HepG2 (cell line): ENCODE data around the gene TMIGD2. TPM values are rescaled to one million over a fixed set of nuclear protein-coding genes. Genes with fewer than 3 reads are reported as not detected.

Source experiments
- CC2D1A ChIP-seq: sonication (generic); formaldehyde crosslinking; IDR thresholded peaks from 2 replicates; pipeline ENCODE4 v1.8.1; 2023; ENCODE audit warnings: mild to moderate bottlenecking, missing genetic modification reagents
- HCFC1 ChIP-seq: fragments of 150-350 bp; IDR thresholded peaks from 2 replicates; pipeline ENCODE4 v1.6.1; 2014; ENCODE audit warnings: low read depth, low read length
- IKZF4 ChIP-seq: sonication (generic); formaldehyde crosslinking; IDR thresholded peaks from 2 replicates; pipeline ENCODE4 v1.5.1; 2020; ENCODE audit warnings: borderline replicate concordance, mild to moderate bottlenecking, low read depth, missing genetic modification reagents; ENCODE audit errors: not compliant biosample characterization
- MTA3 ChIP-seq: sonication (generic); formaldehyde crosslinking; IDR thresholded peaks from 2 replicates; pipeline ENCODE4 v1.4.0; 2020; ENCODE audit warnings: missing genetic modification reagents
- NCOA1 ChIP-seq: sonication (generic); formaldehyde crosslinking; IDR thresholded peaks from 2 replicates; pipeline ENCODE4 v1.9.0; 2021; ENCODE audit warnings: missing genetic modification reagents
- NFKB2 ChIP-seq: sonication (generic); formaldehyde crosslinking; IDR thresholded peaks from 2 replicates; pipeline ENCODE4 v1.4.0; 2020; ENCODE audit warnings: missing genetic modification reagents, borderline replicate concordance
- PAF1 ChIP-seq: IDR thresholded peaks from 2 replicates; pipeline ENCODE4 v1.6.1; 2016; ENCODE audit warnings: missing genetic modification reagents, missing compliant biosample characterization
- SMC3 ChIP-seq: IDR thresholded peaks from 2 replicates; pipeline ENCODE4 v1.6.1; 2011; ENCODE audit warnings: low read length, improper control_type of control experiment
- SP5 ChIP-seq: IDR thresholded peaks from 2 replicates; pipeline ENCODE4 v1.6.1; 2016; ENCODE audit warnings: low read depth, borderline replicate concordance
- ZHX2 ChIP-seq, 2 experiments: sonication (generic) in 1 of 2; formaldehyde crosslinking in 1 of 2; IDR thresholded peaks; 2 replicates each; pipeline versions ENCODE4 v1.6.1 to v1.9.0; 2014 to 2022; ENCODE audit warnings: antibody characterized with exemption in 1 of 2, borderline replicate concordance in 1 of 2, inconsistent platforms in 1 of 2, low read depth in 1 of 2, missing genetic modification reagents in 1 of 2
- ZNF224 ChIP-seq: sonication (generic); formaldehyde crosslinking; IDR thresholded peaks from 2 replicates; pipeline ENCODE4 v1.5.0; 2020; ENCODE audit warnings: mild to moderate bottlenecking, missing genetic modification reagents
- ZNF317 ChIP-seq: sonication (generic); formaldehyde crosslinking; IDR thresholded peaks from 2 replicates; pipeline ENCODE4 v1.5.0; 2020; ENCODE audit warnings: mild to moderate bottlenecking, missing genetic modification reagents
- ZNF367 ChIP-seq: sonication (generic); formaldehyde crosslinking; IDR thresholded peaks from 2 replicates; pipeline ENCODE4 v1.4.0; 2020; ENCODE audit warnings: missing genetic modification reagents, borderline replicate concordance
- ZNF691 ChIP-seq: sonication (generic); formaldehyde crosslinking; IDR thresholded peaks from 2 replicates; pipeline ENCODE4 v1.4.0; 2020; ENCODE audit warnings: missing genetic modification reagents, low read depth, mild to moderate bottlenecking, borderline replicate concordance
- ZNF775 ChIP-seq: sonication (generic); formaldehyde crosslinking; IDR thresholded peaks from 2 replicates; pipeline ENCODE4 v1.4.0; 2020; ENCODE audit warnings: missing genetic modification reagents, mild to moderate bottlenecking, moderate library complexity, borderline replicate concordance
- ZNF841 ChIP-seq: sonication (generic); formaldehyde crosslinking; IDR thresholded peaks from 2 replicates; pipeline ENCODE4 v1.8.1; 2023; ENCODE audit warnings: missing genetic modification reagents, borderline replicate concordance
- polyA plus RNA-seq, 8 experiments: library from polyadenylated mRNA; depleted of rRNA in 3 of 8; stranded (reverse) in 7 of 8; unstranded in 1 of 8; fragments of >200 nt; fragmentation: Illumina TruSeq in 4 of 8; extraction: Trizol in 4 of 8; gene quantifications; 2 replicates each; pipeline versions ENCODE4 v1.2.1 to v1.2.3, GENCODE V29; 2011 to 2016; ENCODE audit warnings: low read depth in 4 of 8, missing spikeins in 1 of 8, mixed read lengths in 1 of 8; ENCODE audit not compliant: insufficient read depth in 1 of 8
- total RNA-seq, 5 experiments: library from RNA; depleted of rRNA; stranded (reverse); fragments of >200 nt; fragmentation: Illumina TruSeq; extraction: Trizol; gene quantifications; 2 replicates each; pipeline ENCODE4 v1.2.3, GENCODE V29; 2016; ENCODE audit warnings: low read depth in 1 of 5
- TF ChIP-seq, protein P1 (sequence below): sonication (generic); formaldehyde crosslinking; IDR thresholded peaks from 2 replicates; pipeline ENCODE4 v1.4.0; 2020; ENCODE audit warnings: missing genetic modification reagents, mild to moderate bottlenecking, borderline replicate concordance
- TF ChIP-seq, protein P2 (sequence below): IDR thresholded peaks from 2 replicates; pipeline ENCODE4 v1.6.1; 2016; ENCODE audit warnings: missing genetic modification reagents, missing compliant biosample characterization

The TMIGD2 gene
- total and polyA plus RNA-seq, 2 of the 13 experiments (the other 11 are each of a cell fraction or from before 2014, with no cell fraction given) = 0.11 to 1.0 TPM

DNA sequence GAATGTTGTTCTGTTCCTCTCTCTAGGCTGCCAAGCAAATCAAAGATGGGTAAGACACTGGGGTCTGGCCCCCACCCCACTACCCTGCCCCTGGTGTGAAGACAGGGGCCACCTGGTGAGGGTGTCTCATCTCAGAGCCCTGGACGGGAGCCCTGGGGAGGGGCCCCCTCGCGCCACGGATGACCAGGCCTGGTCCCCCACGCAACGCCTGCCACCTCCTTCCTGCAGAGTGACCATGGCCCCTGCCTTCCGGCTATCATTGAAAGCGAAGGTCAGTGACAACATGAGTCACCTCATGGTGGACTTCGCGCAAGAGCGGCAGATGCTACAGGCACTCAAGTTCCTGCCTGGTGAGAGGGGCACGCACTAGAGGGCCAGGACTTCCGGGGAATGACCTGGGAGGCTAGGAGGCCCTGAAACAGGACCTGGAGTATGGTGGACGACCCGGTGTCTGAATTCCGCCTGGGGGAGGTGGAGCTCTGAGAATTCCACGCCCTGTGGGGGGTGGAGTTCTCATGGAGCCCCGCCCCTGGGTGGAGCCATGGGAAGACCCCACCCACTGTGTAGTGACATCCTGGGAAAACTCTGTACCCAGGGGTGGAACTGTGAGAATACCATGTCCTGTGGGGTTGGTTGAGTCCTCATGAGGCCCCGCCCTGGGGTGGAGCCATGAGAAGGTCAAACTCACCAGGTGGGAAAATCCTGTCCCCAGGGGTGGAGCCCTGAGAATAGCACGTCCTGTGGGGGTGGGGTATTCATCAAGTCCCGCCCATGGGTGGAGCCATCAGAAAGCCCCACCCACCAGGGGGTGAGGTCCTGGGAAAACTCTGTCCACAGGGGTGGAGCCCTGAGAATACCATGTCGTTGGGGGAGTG lies 8.3 kb upstream of the TMIGD2 start (continued):
- TF ChIP-seq, protein P1, sequence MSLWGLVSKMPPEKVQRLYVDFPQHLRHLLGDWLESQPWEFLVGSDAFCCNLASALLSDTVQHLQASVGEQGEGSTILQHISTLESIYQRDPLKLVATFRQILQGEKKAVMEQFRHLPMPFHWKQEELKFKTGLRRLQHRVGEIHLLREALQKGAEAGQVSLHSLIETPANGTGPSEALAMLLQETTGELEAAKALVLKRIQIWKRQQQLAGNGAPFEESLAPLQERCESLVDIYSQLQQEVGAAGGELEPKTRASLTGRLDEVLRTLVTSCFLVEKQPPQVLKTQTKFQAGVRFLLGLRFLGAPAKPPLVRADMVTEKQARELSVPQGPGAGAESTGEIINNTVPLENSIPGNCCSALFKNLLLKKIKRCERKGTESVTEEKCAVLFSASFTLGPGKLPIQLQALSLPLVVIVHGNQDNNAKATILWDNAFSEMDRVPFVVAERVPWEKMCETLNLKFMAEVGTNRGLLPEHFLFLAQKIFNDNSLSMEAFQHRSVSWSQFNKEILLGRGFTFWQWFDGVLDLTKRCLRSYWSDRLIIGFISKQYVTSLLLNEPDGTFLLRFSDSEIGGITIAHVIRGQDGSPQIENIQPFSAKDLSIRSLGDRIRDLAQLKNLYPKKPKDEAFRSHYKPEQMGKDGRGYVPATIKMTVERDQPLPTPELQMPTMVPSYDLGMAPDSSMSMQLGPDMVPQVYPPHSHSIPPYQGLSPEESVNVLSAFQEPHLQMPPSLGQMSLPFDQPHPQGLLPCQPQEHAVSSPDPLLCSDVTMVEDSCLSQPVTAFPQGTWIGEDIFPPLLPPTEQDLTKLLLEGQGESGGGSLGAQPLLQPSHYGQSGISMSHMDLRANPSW = peak; percentile 84; the same call in 1 of the 2 replicates
- no peak for TF ChIP-seq PAF1
- no peak for TF ChIP-seq ZNF224 (CRISPR knock-in tag)
- no peak for TF ChIP-seq ZNF367 (CRISPR knock-in tag)
- TF ChIP-seq, protein P2, sequence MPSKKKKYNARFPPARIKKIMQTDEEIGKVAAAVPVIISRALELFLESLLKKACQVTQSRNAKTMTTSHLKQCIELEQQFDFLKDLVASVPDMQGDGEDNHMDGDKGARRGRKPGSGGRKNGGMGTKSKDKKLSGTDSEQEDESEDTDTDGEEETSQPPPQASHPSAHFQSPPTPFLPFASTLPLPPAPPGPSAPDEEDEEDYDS = peak; percentile 60
- peak; percentile 92; the same call in 1 of the 2 replicates for TF ChIP-seq ZNF691 (CRISPR knock-in tag)
- no peak for TF ChIP-seq ZNF841 (CRISPR knock-in tag)
- TF ChIP-seq SMC3 = no peak
- 0 out of 2 replicates have a peak, but pooled peaks have one; percentile 89 for TF ChIP-seq NFKB2 (CRISPR knock-in tag)
- no peak for TF ChIP-seq CC2D1A (CRISPR knock-in tag)
- TF ChIP-seq ZNF775 (CRISPR knock-in tag) = no peak
- peak; percentile 95 for TF ChIP-seq ZHX2 (IDR thresholded peaks at IDR 0.05; ENCODE audit: low read depth)
- TF ChIP-seq ZHX2 (CRISPR knock-in tag; IDR thresholded peaks at IDR 0.05; ENCODE audit: borderline replicate concordance) = no peak; the same call in 1 of the 2 replicates
- no peak; the same call in 1 of the 2 replicates for TF ChIP-seq HCFC1
- TF ChIP-seq NCOA1 = no peak
- peak; percentile 69 for TF ChIP-seq ZNF317 (CRISPR knock-in tag)
- TF ChIP-seq MTA3 (CRISPR knock-in tag) = no peak
- TF ChIP-seq SP5 (CRISPR knock-in tag) = peak; percentile 67
- peak; percentile 85 for TF ChIP-seq IKZF4
